Activated CD4-positive, alpha-beta T cell treated with anti-CD3 and anti-CD28 coated beads, Interleukin-2, amount 50 U/mL, for 4 hours (primary cell): ENCODE measurements around the gene TMEM191C.
"Not testable (repeated sequence)": the region's sequence is repeated elsewhere in the genome, so short reads cannot be mapped to it uniquely, and the experiment has no call there.

Experiments
- DNase-seq, 2 experiments: peaks; one replicate each; pipeline ENCODE4 v3.0.0-alpha.2; 2020

TMEM191C gene

DNA sequence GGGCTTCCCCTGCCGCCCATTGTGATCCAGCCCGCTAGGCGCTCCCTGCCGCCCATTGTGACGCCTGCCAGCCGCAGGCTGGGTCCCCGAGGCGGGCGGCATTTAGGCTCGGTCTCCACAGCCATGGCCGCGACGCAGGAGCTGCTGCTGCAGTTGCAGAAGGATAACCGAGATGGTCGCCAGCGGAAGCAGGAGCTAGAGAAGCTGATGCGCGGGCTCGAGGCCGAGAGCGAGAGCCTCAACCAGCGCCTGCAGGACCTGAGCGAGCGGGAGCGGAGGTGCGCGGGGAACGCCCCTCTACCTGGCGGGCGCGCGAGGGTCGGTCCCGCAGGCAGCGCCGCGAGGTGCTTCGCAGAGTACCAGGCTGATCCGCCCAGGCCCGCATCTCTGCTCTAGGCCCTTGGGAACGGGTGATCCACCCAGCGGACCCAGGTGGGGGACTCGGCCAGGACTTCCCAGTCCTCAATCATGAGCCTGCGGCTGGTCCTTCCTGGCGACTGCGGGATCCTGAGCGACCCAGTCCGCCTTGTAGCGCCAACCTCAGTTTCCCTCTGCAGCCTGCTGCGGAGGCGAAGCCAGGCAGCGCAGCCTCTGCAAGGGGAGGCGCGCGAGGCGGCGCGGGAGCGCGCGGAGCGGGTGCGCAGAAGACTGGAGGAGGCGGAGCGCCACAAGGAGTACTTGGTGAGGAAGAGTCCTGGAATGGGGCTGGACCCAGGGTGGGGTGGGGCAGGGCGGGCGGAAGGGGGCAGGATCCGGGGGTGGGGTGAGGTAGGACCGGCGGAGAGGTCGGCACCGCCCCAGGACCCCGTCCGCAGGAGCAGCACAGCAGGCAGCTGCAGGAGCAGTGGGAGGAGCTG is at the start of gene TMEM191C:
Gene TMEM191C (plus strand): TSS at position 51 of the 857 bp plus-strand sequence. CDS start 73 bp downstream, at position 124.
- not testable (repeated sequence) for DNase-seq

GRCh38 chr22:21417853-21418252 is 49.3 kb upstream of the TMEM191C start:
- DNase-seq, result not testable (repeated sequence)

DNA sequence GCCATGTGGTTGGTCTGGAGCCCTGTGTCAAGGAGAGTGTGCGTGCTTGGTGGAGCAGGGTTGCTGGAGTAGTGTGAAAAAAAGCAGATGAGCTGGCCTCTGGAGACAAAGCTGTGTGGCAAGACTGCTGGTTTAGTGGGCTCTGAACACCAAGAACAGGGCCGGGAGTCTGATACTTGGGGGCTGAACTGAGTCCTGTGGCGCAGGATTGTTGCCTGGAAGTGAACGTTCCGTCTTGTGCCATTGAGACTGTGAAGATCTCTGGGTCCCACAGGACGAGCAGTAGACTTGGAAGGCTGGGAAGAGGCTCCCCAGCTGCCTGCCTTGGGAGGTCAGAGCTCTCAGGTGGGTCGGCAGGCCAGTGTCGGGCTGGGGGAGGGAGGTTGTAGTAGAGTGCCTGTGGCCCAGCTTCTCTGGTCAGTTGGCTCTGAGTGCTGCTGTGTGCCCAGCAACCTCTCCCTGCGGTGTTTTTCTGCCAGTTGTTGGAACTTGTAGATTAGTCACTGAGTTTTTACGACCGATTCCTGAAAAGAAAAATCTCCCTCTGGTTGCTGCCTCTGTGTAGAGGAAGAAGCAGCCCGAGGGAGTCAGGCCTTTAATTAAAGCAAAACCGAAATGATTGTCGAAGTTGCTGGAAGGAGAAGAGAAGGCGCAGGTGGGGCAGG is 48.1 kb upstream of the TMEM191C start:
- DNase-seq, result not testable (repeated sequence)

DNA sequence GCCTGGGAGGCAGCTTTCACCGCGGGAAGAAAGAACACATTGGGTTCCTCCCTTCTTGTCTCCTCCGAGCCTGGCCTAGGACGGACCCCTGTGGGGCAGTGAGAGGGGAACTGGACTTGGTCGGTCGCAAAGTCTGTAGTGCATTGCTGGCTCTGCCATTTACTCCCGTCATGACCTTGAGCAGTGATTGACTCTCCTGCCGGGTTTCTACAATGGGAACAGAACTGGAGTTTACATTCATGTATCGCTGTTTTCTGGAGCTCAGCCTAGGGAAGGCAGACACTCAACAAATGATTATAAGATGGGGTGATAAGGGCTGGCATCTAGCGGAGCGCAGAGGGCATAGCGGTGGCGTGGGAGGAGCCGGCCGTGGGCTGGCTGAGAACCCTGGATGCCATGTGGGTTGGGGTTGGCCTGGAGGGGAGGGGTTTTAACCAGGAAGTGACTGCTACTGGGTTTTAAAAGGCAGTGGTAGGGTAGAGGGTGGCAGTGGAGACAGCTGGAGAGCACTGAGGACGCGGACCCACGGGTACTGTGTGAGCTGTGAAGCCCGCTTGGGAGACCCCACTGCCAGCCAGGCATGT is 46.9 kb upstream of the TMEM191C start:
- DNase-seq, result not testable (repeated sequence)

- DNase-seq, result not testable (repeated sequence)
These were observed 43.0 kb upstream of the TMEM191C start for GRCh38 chr22:21424084-21424709.

GRCh38 chr22:21434378-21435233 is 32.6 kb upstream of the TMEM191C start:
- not testable (repeated sequence) for DNase-seq

GRCh38 chr22:21435998-21436810 is 31.0 kb upstream of the TMEM191C start:
- not testable (repeated sequence) for DNase-seq

GRCh38 chr22:21438013-21438412 is 29.2 kb upstream of the TMEM191C start:
- not testable (repeated sequence) for DNase-seq

GRCh38 chr22:21440018-21440636 is 27.1 kb upstream of the TMEM191C start:
- not testable (repeated sequence) for DNase-seq

GRCh38 chr22:21440676-21441075 is 26.5 kb upstream of the TMEM191C start:
- not testable (repeated sequence) for DNase-seq

DNA sequence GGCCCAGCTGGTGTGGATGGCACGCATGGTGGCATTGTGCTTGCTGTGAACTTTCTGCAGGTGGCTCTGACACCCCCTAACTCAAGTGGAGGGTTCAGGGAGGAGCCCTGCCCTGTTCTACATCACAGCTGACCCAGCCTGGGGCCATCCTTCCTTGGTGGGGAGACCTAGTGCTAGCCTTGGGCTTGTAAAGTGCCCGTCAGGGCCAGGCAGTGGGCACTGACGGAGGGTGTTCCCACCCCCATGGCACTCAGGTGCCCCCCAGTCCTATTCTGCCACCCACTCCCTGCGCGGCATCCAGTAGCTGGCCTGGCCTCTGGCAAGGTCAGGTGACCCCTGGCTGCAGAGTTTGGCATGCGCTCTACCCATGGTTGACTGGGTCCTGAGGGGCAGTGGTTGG is 26.0 kb upstream of the TMEM191C start:
- DNase-seq, result not testable (repeated sequence)

GRCh38 chr22:21442123-21442522 is 25.1 kb upstream of the TMEM191C start:
- not testable (repeated sequence) for DNase-seq

DNA sequence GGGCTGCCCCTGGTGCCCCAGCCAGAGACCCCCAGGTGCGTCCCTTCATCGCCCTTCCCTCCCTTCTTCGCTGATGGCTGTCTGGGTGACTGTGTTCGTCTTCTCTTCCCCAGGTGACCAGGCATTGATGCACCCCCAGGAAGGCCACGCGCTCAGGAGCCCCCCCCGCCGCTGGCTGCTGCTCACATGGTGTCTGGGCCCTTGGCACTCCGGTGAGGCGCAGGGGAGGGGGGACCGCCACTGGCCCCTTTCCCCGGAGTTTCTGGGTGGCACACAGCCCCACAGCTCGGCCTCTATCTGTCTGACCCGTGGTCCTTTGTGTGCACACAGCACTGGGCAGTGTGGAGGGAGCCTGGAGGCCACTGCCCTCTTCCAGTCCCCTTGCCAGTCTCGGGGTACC is 24.5 kb upstream of the TMEM191C start:
- not testable (repeated sequence) for DNase-seq

GRCh38 chr22:21443057-21443734 is 24.0 kb upstream of the TMEM191C start:
- DNase-seq, result no peak

DNA sequence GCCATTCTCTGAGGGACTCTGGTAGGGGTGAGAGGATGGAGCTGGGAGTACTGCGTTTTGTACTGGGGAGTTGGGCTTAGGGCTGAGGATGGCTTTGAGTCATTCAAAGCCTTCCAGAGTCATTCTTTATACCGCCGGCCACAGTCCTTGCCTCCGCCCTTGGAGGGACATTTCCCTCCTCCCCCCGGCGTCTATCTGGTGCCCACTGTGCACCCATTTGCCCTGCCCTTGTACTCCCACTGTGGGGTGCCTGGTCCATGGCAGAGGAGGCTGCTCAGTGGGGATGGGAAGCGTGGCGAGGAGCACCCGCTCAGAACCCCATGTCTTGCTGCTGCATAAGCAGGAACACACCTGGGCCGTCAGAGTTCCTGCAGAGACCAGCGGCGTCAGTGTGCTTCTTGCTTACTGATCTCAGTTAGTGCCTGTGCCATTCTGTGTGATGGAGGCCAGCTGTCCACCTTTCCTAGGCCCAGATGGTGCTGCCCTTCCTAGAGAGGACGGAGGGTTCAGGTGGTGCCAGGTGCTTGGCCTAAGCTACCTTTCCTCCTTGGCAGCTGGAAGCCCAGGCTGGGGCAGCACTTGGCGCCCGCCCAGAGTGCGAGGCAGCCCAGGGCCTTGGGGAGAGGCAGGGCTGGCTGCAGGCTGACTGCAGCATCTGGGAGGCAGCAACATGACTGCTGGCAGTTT is 23.3 kb upstream of the TMEM191C start:
- no peak for DNase-seq

DNA sequence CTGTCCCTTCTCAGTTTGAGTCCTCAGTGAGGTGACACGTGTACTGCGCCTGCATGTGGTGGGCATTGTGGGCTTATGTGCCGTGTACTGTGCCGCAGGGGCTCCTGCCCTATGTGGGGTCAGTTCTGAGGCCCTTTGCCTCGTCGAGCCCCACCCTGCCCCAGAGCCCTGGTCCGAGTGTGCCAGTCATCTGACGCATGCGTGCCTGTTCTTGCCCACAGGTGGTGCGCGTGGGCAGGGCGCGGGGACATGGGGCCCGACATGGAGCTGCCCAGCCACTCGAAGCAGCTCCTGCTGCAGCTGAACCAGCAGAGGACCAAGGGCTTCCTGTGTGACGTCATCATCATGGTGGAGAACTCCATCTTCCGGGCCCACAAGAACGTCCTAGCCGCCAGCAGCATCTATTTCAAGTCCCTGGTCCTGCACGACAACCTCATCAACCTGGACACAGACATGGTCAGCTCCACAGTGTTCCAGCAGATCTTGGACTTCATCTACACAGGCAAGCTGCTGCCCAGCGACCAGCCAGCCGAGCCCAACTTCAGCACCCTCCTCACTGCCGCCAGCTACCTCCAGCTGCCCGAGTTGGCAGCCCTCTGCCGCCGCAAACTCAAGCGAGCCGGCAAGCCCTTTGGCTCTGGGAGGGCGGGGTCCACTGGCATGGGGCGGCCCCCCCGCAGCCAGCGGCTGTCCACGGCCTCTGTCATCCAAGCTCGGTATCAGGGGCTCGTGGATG is 22.3 kb upstream of the TMEM191C start:
- no peak for DNase-seq

DNA sequence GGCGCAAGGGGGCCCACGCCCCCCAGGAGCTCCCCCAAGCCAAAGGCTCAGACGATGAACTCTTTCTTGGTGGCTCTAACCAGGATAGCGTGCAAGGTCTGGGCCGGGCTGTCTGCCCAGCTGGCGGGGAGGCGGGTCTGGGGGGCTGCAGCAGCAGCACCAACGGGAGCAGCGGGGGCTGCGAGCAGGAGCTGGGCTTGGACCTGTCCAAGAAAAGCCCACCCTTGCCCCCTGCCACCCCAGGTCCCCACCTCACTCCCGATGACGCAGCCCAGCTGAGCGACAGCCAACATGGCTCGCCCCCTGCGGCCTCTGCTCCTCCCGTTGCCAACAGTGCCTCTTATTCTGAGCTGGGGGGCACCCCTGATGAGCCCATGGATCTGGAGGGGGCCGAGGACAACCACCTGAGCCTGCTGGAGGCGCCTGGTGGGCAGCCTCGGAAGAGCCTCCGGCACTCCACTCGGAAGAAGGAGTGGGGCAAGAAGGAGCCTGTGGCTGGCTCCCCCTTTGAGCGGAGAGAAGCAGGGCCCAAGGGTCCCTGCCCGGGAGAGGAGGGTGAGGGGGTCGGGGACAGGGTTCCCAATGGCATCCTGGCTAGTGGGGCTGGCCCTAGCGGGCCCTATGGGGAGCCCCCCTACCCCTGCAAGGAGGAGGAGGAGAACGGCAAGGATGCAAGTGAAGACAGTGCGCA is 21.6 kb upstream of the TMEM191C start:
- DNase-seq, result no peak
